IMR-90 (cell line): ENCODE data around the gene PRPF6. TPM values are rescaled to one million over a fixed set of nuclear protein-coding genes. Genes with fewer than 3 reads are reported as not detected.

Source experiments
- ATAC-seq: fragments of 200-7000 bp; cut with Tn5 transposase; 2 replicates; pipeline ENCODE4 v1.9.1; 2020; ENCODE audit warnings: low read depth, mild to moderate bottlenecking, moderate library complexity
- BruUV-seq: library from RNA; stranded (reverse); fragments of 400-500 nt; replicated peaks from 2 replicates; lab custom pipeline; 2021; lab: Mats Ljungman, UMichigan
- CTCF ChIA-PET: fragments of 300-600 bp; formaldehyde crosslinking; extraction: SDS; loops from one replicate; lab custom pipeline; 2021; ENCODE audit warnings: antibody characterized with exemption; lab: Yijun Ruan, JAX
- POLR2A ChIA-PET: fragments of 300-600 bp; sonication (Branson Sonifier 250); formaldehyde crosslinking; loops from one replicate; lab custom pipeline; 2022; ENCODE audit warnings: antibody characterized with exemption; ENCODE audit not compliant: unreplicated experiment; lab: Charles Lee
- DNase-seq: peaks from one replicate; pipeline ENCODE4 v3.0.0; 2013
- H2AFZ ChIP-seq: replicated peaks from 2 replicates; pipeline ENCODE3; 2013; ENCODE audit warnings: low read length, mild to moderate bottlenecking; ENCODE audit not compliant: poor library complexity
- H2AK5ac ChIP-seq: 2 replicates; pipeline ENCODE4 v1.6.1; 2013; ENCODE audit warnings: low read depth, low read length, inconsistent platforms
- H2AK9ac ChIP-seq: replicated peaks from 2 replicates; pipeline ENCODE3; 2013; ENCODE audit warnings: mild to moderate bottlenecking, low read depth, low read length, moderate library complexity; ENCODE audit not compliant: poor library complexity
- H2BK120ac ChIP-seq: 2 replicates; pipeline ENCODE4 v1.6.1; 2013; ENCODE audit warnings: low read depth, low read length, inconsistent platforms
- H2BK15ac ChIP-seq: 3 replicates; pipeline ENCODE4 v1.6.1; 2013; ENCODE audit warnings: low read depth, low read length, inconsistent platforms
- H2BK20ac ChIP-seq: 2 replicates; pipeline ENCODE4 v1.6.1; 2013; ENCODE audit warnings: low read depth, mild to moderate bottlenecking, inconsistent platforms, low read length, moderate library complexity
- H2BK5ac ChIP-seq: 2 replicates; pipeline ENCODE4 v1.6.1; 2013; ENCODE audit warnings: mild to moderate bottlenecking, low read depth, low read length, inconsistent platforms; ENCODE audit not compliant: poor library complexity, severe bottlenecking
- H3K14ac ChIP-seq: replicated peaks from 2 replicates; pipeline ENCODE4 v1.6.1; 2013; ENCODE audit warnings: low read depth, low read length, inconsistent platforms
- H3K18ac ChIP-seq: 2 replicates; pipeline ENCODE4 v1.6.1; 2013; ENCODE audit warnings: low read depth, low read length, control low read depth
- H3K23ac ChIP-seq: 2 replicates; pipeline ENCODE4 v1.6.1; 2013; ENCODE audit warnings: low read depth, low read length, inconsistent platforms
- H3K27ac ChIP-seq: 2 replicates; pipeline ENCODE4 v1.5.1; 2013; ENCODE audit warnings: mild to moderate bottlenecking, control low read depth, low read length; ENCODE audit not compliant: insufficient read depth
- H3K27me3 ChIP-seq: 2 replicates; pipeline ENCODE4 v1.6.1; 2013; ENCODE audit warnings: low read length; ENCODE audit not compliant: control insufficient read depth, insufficient read depth
- H3K36me3 ChIP-seq: 2 replicates; pipeline ENCODE4 v1.6.1; 2013; ENCODE audit warnings: low read length, mixed read lengths; ENCODE audit not compliant: control insufficient read depth, insufficient read depth
- H3K4ac ChIP-seq: 2 replicates; pipeline ENCODE4 v1.6.1; 2013; ENCODE audit warnings: low read depth, low read length, inconsistent platforms
- H3K4me1 ChIP-seq: 2 replicates; pipeline ENCODE4 v1.6.1; 2013; ENCODE audit warnings: low read length, mixed read lengths; ENCODE audit not compliant: control insufficient read depth, insufficient read depth
- H3K4me2 ChIP-seq: 2 replicates; pipeline ENCODE4 v1.6.1; 2013; ENCODE audit warnings: low read depth, mild to moderate bottlenecking, control low read depth, low read length, moderate library complexity
- H3K4me3 ChIP-seq: 2 replicates; pipeline ENCODE4 v1.5.1; 2013; ENCODE audit warnings: low read depth, mild to moderate bottlenecking, control low read depth, low read length, moderate library complexity; ENCODE audit not compliant: insufficient read depth
- H3K56ac ChIP-seq: 2 replicates; pipeline ENCODE4 v1.6.1; 2013; ENCODE audit warnings: low read length, inconsistent platforms; ENCODE audit not compliant: insufficient read depth; ENCODE audit errors: extremely low read depth
- H3K79me1 ChIP-seq, 2 experiments: 2 replicates each; pipeline ENCODE4 v1.6.1; 2013; ENCODE audit warnings: low read length in 2 of 2, inconsistent platforms in 1 of 2, low read depth in 1 of 2
- H3K9ac ChIP-seq: 2 replicates; pipeline ENCODE4 v1.6.1; 2013; ENCODE audit warnings: low read depth, low read length, control low read depth
- H3K9me1 ChIP-seq: 2 replicates; pipeline ENCODE4 v1.6.1; 2013; ENCODE audit warnings: low read length, inconsistent platforms; ENCODE audit not compliant: insufficient read depth
- H3K9me3 ChIP-seq: 2 replicates; pipeline ENCODE4 v1.6.1; 2013; ENCODE audit warnings: low read length; ENCODE audit not compliant: control insufficient read depth, insufficient read depth
- H4K20me1 ChIP-seq: 2 replicates; pipeline ENCODE4 v1.6.1; 2013; ENCODE audit warnings: low read length, inconsistent platforms; ENCODE audit not compliant: insufficient read depth
- H4K5ac ChIP-seq: 2 replicates; pipeline ENCODE4 v1.6.1; 2013; ENCODE audit warnings: mild to moderate bottlenecking, low read depth, low read length, control low read depth
- H4K8ac ChIP-seq, 2 experiments: 2 replicates each; pipeline ENCODE4 v1.6.1; 2013; ENCODE audit warnings: low read depth in 2 of 2, low read length in 2 of 2, control low read depth in 1 of 2, inconsistent platforms in 1 of 2
- H4K91ac ChIP-seq: 2 replicates; pipeline ENCODE4 v1.6.1; 2013; ENCODE audit warnings: low read depth, low read length, inconsistent platforms; ENCODE audit not compliant: insufficient read depth
- BHLHE40 ChIP-seq: fragments of 150-350 bp; IDR thresholded peaks from 2 replicates; pipeline ENCODE4 v1.6.1; 2016; ENCODE audit warnings: mild to moderate bottlenecking, low read depth, low read length
- CHD1 ChIP-seq: IDR thresholded peaks from 2 replicates; pipeline ENCODE4 v1.6.1; 2012; ENCODE audit warnings: low read depth, low read length, improper control_type of control experiment
- CTCF ChIP-seq: conservative IDR thresholded peaks from 2 replicates; pipeline ENCODE4 v1.5.1; 2012; ENCODE audit warnings: mild to moderate bottlenecking, low read depth, low read length, improper control_type of control experiment
- FOS ChIP-seq: fragments of 150-350 bp; IDR thresholded peaks from 2 replicates; pipeline ENCODE4 v1.6.1; 2016; ENCODE audit warnings: low read depth, low read length
- MAFK ChIP-seq: IDR thresholded peaks from 2 replicates; pipeline ENCODE4 v1.6.1; 2012; ENCODE audit warnings: low read depth, low read length, improper control_type of control experiment
- MXI1 ChIP-seq: IDR thresholded peaks from 2 replicates; pipeline ENCODE4 v1.6.1; 2012; ENCODE audit warnings: low read depth, mild to moderate bottlenecking, low read length, moderate library complexity, borderline replicate concordance
- POLR2A ChIP-seq: IDR thresholded peaks from 2 replicates; pipeline ENCODE4 v1.6.1; 2012; ENCODE audit warnings: mild to moderate bottlenecking, low read depth, low read length
- RCOR1 ChIP-seq: IDR thresholded peaks from 2 replicates; pipeline ENCODE4 v1.6.1; 2012; ENCODE audit warnings: mild to moderate bottlenecking, low read length, improper control_type of control experiment; ENCODE audit not compliant: insufficient replicate concordance
- RFX5 ChIP-seq: IDR thresholded peaks from 2 replicates; pipeline ENCODE4 v1.8.0; 2012; ENCODE audit warnings: low read depth, mild to moderate bottlenecking, low read length, moderate library complexity
- SMC3 ChIP-seq: fragments of 150-350 bp; IDR thresholded peaks from 2 replicates; pipeline ENCODE4 v1.6.1; 2016; ENCODE audit warnings: low read depth, mild to moderate bottlenecking, antibody characterized with exemption, low read length, moderate library complexity
- USF2 ChIP-seq: fragments of 150-350 bp; IDR thresholded peaks from 2 replicates; pipeline ENCODE4 v1.6.1; 2017; ENCODE audit warnings: mild to moderate bottlenecking, antibody characterized with exemption, low read length, low read depth
- WGBS, 2 experiments: methylation state at CpG; one replicate each; pipeline versions ENCODE4 v1.1.5 to v1.1.7; 2013; ENCODE audit warnings: missing lambda C conversion rate in 2 of 2; ENCODE audit not compliant: insufficient read length in 1 of 2; ENCODE audit errors: extremely low coverage in 2 of 2; 5-methylcytosine and 5-hydroxymethylcytosine counted together
- dilution Hi-C: fragments of 300-500 bp; cut with HindIII; formaldehyde crosslinking; loops from one replicate; pipeline ENCODE4 v1.14.3; 2018; ENCODE audit warnings: low sequenced_read_pairs; ENCODE audit not compliant: unreplicated experiment
- in situ Hi-C: fragments of 300-500 bp; cut with MboI; formaldehyde crosslinking; loops from 3 replicates; pipeline ENCODE4 v1.14.3; 2019; ENCODE audit warnings: low sequenced_read_pairs, inconsistent platforms, mixed read lengths
- intact Hi-C: fragments of 100-400 bp; cut with micrococcal nuclease; formaldehyde crosslinking; loops from 2 replicates; pipeline ENCODE4 v1.10.0; 2022
- polyA plus RNA-seq, 3 experiments: library from polyadenylated mRNA; depleted of rRNA; stranded (reverse); fragments of >200 nt; gene quantifications; 2 replicates each; pipeline ENCODE4 v1.2.3, GENCODE V29; 2012; ENCODE audit warnings: low replicate concordance in 1 of 3
- total RNA-seq: library from RNA; depleted of rRNA; stranded (reverse); fragments of >200 nt; gene quantifications from 2 replicates; pipeline ENCODE4 v1.2.3, GENCODE V29; 2012
- TF ChIP-seq, protein P1 (sequence below): fragments of 150-350 bp; IDR thresholded peaks from 2 replicates; pipeline ENCODE4 v1.6.1; 2016; ENCODE audit warnings: low read depth, mild to moderate bottlenecking, low read length, moderate library complexity, borderline replicate concordance

The PRPF6 gene
- total and polyA plus RNA-seq, 2 of the 4 experiments (the other 2 are of a cell fraction): 43.5 to 71.3 TPM

- TF ChIP-seq SMC3 (no peak), POLR2A (no peak)
Observed at GRCh38 chr20:63957690-63958441, 23.1 kb upstream of the PRPF6 start (continued).

DNA sequence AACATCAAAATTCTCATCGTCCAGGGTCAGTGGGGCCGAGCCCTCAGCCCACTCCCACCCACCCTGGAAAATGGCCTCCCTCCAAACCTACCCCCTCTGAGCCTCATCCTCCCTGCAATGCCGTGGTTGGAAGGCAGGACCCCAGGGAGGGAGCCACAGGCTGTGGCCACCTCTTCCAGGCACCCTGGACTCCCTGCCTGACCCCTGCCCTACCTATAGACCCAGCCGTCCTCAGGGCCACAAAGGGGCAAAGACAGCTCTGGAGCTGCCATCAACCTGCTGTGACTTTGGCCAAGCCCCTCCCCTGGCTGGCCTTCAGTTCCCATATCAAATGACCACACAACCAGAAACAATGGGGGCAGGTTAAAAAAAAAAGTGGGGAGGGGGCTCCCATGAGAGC is 22.5 kb upstream of the PRPF6 start:
- H3K4me2 ChIP-seq: no peak overlapping the region
- WGBS, 2 experiments: 60% methylated on average over 1 of the region's 4 CpGs; no CpG with 5 or more reads in 1 of the 2 experiments
- H2AK9ac ChIP-seq: peak overlapping the region; percentile 57
- H3K79me1 ChIP-seq: peaks cover 3 to 26% of the 10 kb centered on the region in 2 experiments; a peak in 3 of 4 replicates
- ChIA-PET POLR2A (no interaction called here), CTCF (no interaction called here)
- no peak overlapping the region for H3K18ac ChIP-seq
- peaks cover 14% of the 10 kb centered on the region for H4K20me1 ChIP-seq
- H4K8ac ChIP-seq: no peak overlapping the region
- H2AFZ ChIP-seq: no peak overlapping the region
- DNase-seq (no peak), ATAC-seq (no peak)
- peaks cover 37% of the 10 kb centered on the region for H3K36me3 ChIP-seq
- no peak overlapping the region for H3K14ac ChIP-seq
- no peak overlapping the region for H3K56ac ChIP-seq
- no peak overlapping the region for H4K91ac ChIP-seq
- peaks cover 12% of the 10 kb centered on the region for H3K9me1 ChIP-seq
- no peak overlapping the region for H2BK120ac ChIP-seq
- no TSS peak for BruUV-seq
- H3K9me3 ChIP-seq: no peaks in the 10 kb centered on the region
- H2BK15ac ChIP-seq: no peak overlapping the region
- no peak overlapping the region for H2BK5ac ChIP-seq
- H3K23ac ChIP-seq: no peak overlapping the region
- in situ Hi-C loops: no loop called here
- H3K9ac ChIP-seq: no peak overlapping the region
- no peak for TF ChIP-seq FOS
- no peak for TF ChIP-seq BHLHE40
- no peak for TF ChIP-seq MAFK
- TF ChIP-seq CHD1: no peak
- TF ChIP-seq SMC3: no peak
- no peak for TF ChIP-seq RCOR1
- no peak for TF ChIP-seq MXI1
- TF ChIP-seq USF2: no peak
- no peak for TF ChIP-seq RFX5
- TF ChIP-seq CTCF: no peak
- TF ChIP-seq POLR2A: no peak
- TF ChIP-seq, protein P1, sequence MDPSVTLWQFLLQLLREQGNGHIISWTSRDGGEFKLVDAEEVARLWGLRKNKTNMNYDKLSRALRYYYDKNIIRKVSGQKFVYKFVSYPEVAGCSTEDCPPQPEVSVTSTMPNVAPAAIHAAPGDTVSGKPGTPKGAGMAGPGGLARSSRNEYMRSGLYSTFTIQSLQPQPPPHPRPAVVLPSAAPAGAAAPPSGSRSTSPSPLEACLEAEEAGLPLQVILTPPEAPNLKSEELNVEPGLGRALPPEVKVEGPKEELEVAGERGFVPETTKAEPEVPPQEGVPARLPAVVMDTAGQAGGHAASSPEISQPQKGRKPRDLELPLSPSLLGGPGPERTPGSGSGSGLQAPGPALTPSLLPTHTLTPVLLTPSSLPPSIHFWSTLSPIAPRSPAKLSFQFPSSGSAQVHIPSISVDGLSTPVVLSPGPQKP: no peak
- H3K4ac ChIP-seq: no peak overlapping the region
- no peak overlapping the region for H3K4me3 ChIP-seq
- intact Hi-C loops: loop anchor here (5.0 kb wide), 1 partner anchor 421 kb away; the partner anchor contains the start of gene PTK6
- H2AK5ac ChIP-seq: no peak overlapping the region
- no peak overlapping the region for H2BK20ac ChIP-seq
- H3K27ac ChIP-seq: no peak overlapping the region
- H3K4me1 ChIP-seq: peaks cover 16% of the 10 kb centered on the region
- no peaks in the 10 kb centered on the region for H3K27me3 ChIP-seq
- H4K5ac ChIP-seq: no peak overlapping the region
- dilution Hi-C loops: no loop called here
